HepG2 (cell line): ENCODE measurements around the gene ZNF284. TPM values are rescaled to one million over a fixed set of nuclear protein-coding genes. Genes with fewer than 3 reads are reported as not detected.
A peak's percentile ranks its signal among the peaks of the same experiment; 100 is the strongest.

Experiments used
- ATF3 ChIP-seq: sonication (generic); formaldehyde crosslinking; IDR thresholded peaks from 2 replicates; pipeline ENCODE4 v1.4.0; 2020; ENCODE audit warnings: missing genetic modification reagents
- BCL6 ChIP-seq: IDR thresholded peaks from 2 replicates; pipeline ENCODE4 v1.6.1; 2016; ENCODE audit warnings: missing genetic modification reagents, missing compliant biosample characterization
- CBFB ChIP-seq: sonication (generic); formaldehyde crosslinking; IDR thresholded peaks from 2 replicates; pipeline ENCODE4 v1.4.0; 2020; ENCODE audit warnings: missing genetic modification reagents
- FOSL1 ChIP-seq: sonication (generic); formaldehyde crosslinking; IDR thresholded peaks from 2 replicates; pipeline ENCODE4 v1.9.0; 2021; ENCODE audit warnings: missing genetic modification reagents, borderline replicate concordance
- FOXK1 ChIP-seq: sonication (generic); formaldehyde crosslinking; IDR thresholded peaks from 2 replicates; pipeline ENCODE4 v1.4.0; 2020; ENCODE audit warnings: low read depth, missing genetic modification reagents, borderline replicate concordance
- GFI1 ChIP-seq: sonication (generic); formaldehyde crosslinking; IDR thresholded peaks from 2 replicates; pipeline ENCODE4 v1.5.0; 2020; ENCODE audit warnings: missing genetic modification reagents, mild to moderate bottlenecking, borderline replicate concordance
- HCFC1 ChIP-seq: fragments of 150-350 bp; IDR thresholded peaks from 2 replicates; pipeline ENCODE4 v1.6.1; 2014; ENCODE audit warnings: low read depth, low read length
- HDAC2 ChIP-seq: sonication (generic); formaldehyde crosslinking; IDR thresholded peaks from 2 replicates; pipeline ENCODE4 v1.4.0; 2020; ENCODE audit warnings: missing genetic modification reagents
- HOXA3 ChIP-seq: sonication (generic); formaldehyde crosslinking; IDR thresholded peaks from 2 replicates; pipeline ENCODE4 v1.5.0; 2020; ENCODE audit warnings: missing genetic modification reagents
- KDM2A ChIP-seq: sonication (generic); formaldehyde crosslinking; IDR thresholded peaks from 2 replicates; pipeline ENCODE4 v1.4.0; 2020; ENCODE audit warnings: low read depth, missing genetic modification reagents, borderline replicate concordance
- MAZ ChIP-seq, 2 experiments: sonication (generic) in 1 of 2; formaldehyde crosslinking in 1 of 2; IDR thresholded peaks; 2 replicates each; pipeline versions ENCODE4 v1.5.0 to v1.6.1; 2012 to 2020; ENCODE audit warnings: low read depth in 2 of 2, mild to moderate bottlenecking in 2 of 2, borderline replicate concordance in 1 of 2, improper control_type of control experiment in 1 of 2, low read length in 1 of 2, missing genetic modification reagents in 1 of 2, moderate library complexity in 1 of 2
- MZF1 ChIP-seq: sonication (generic); formaldehyde crosslinking; IDR thresholded peaks from 2 replicates; pipeline ENCODE4 v1.8.1; 2023; ENCODE audit warnings: mild to moderate bottlenecking, missing genetic modification reagents, borderline replicate concordance
- NFIB ChIP-seq: sonication (generic); formaldehyde crosslinking; IDR thresholded peaks from 2 replicates; pipeline ENCODE4 v1.9.0; 2021; ENCODE audit warnings: missing genetic modification reagents, mild to moderate bottlenecking, borderline replicate concordance
- NFYB ChIP-seq: sonication (generic); formaldehyde crosslinking; IDR thresholded peaks from 2 replicates; pipeline ENCODE4 v1.4.0; 2020; ENCODE audit warnings: missing genetic modification reagents
- NR2C2 ChIP-seq: sonication (generic); formaldehyde crosslinking; IDR thresholded peaks from 2 replicates; pipeline ENCODE4 v1.4.0; 2020; ENCODE audit warnings: missing genetic modification reagents, mild to moderate bottlenecking, moderate library complexity, borderline replicate concordance
- PHF20 ChIP-seq: sonication (generic); formaldehyde crosslinking; IDR thresholded peaks from 2 replicates; pipeline ENCODE4 v1.5.0; 2020; ENCODE audit warnings: mild to moderate bottlenecking, missing genetic modification reagents
- SALL2 ChIP-seq: sonication (generic); formaldehyde crosslinking; IDR thresholded peaks from 2 replicates; pipeline ENCODE4 v1.8.1; 2023; ENCODE audit warnings: mild to moderate bottlenecking, missing genetic modification reagents, inconsistent platforms
- SRF ChIP-seq: IDR thresholded peaks from 2 replicates; pipeline ENCODE4 v1.6.1; 2011; ENCODE audit warnings: mild to moderate bottlenecking, low read depth, low read length, moderate library complexity
- SUZ12 ChIP-seq: fragments of 150-350 bp; IDR thresholded peaks from 2 replicates; pipeline ENCODE4 v1.6.1; 2014; ENCODE audit warnings: low read depth, low read length
- TBX2 ChIP-seq: sonication (generic); formaldehyde crosslinking; IDR thresholded peaks from 2 replicates; pipeline ENCODE4 v1.5.0; 2020; ENCODE audit warnings: missing genetic modification reagents, mild to moderate bottlenecking, borderline replicate concordance
- THAP7 ChIP-seq: sonication (generic); formaldehyde crosslinking; IDR thresholded peaks from 2 replicates; pipeline ENCODE4 v1.8.1; 2023; ENCODE audit warnings: mild to moderate bottlenecking, missing genetic modification reagents
- ZBTB21 ChIP-seq: sonication (generic); formaldehyde crosslinking; IDR thresholded peaks from 2 replicates; pipeline ENCODE4 v1.4.0; 2020; ENCODE audit warnings: missing genetic modification reagents
- ZNF143 ChIP-seq: sonication (generic); formaldehyde crosslinking; IDR thresholded peaks from 2 replicates; pipeline ENCODE4 v1.4.0; 2020; ENCODE audit warnings: missing genetic modification reagents
- ZNF225 ChIP-seq: sonication (generic); formaldehyde crosslinking; IDR thresholded peaks from 2 replicates; pipeline ENCODE4 v1.4.0; 2020; ENCODE audit warnings: mild to moderate bottlenecking, missing genetic modification reagents
- ZNF468 ChIP-seq: sonication (generic); formaldehyde crosslinking; IDR thresholded peaks from 2 replicates; pipeline ENCODE4 v1.8.0; 2022; ENCODE audit warnings: mild to moderate bottlenecking, moderate library complexity, missing genetic modification reagents
- ZNF557 ChIP-seq: sonication (generic); formaldehyde crosslinking; IDR thresholded peaks from 2 replicates; pipeline ENCODE4 v1.4.0; 2020; ENCODE audit warnings: missing genetic modification reagents
- ZNF75D ChIP-seq: sonication (generic); formaldehyde crosslinking; IDR thresholded peaks from 2 replicates; pipeline ENCODE4 v1.8.1; 2023; ENCODE audit warnings: missing genetic modification reagents, mild to moderate bottlenecking, borderline replicate concordance
- polyA plus RNA-seq, 8 experiments: library from polyadenylated mRNA; depleted of rRNA in 3 of 8; stranded (reverse) in 7 of 8; unstranded in 1 of 8; fragments of >200 nt; fragmentation: Illumina TruSeq in 4 of 8; extraction: Trizol in 4 of 8; gene quantifications; 2 replicates each; pipeline versions ENCODE4 v1.2.1 to v1.2.3, GENCODE V29; 2011 to 2016; ENCODE audit warnings: low read depth in 4 of 8, missing spikeins in 1 of 8, mixed read lengths in 1 of 8; ENCODE audit not compliant: insufficient read depth in 1 of 8
- total RNA-seq, 5 experiments: library from RNA; depleted of rRNA; stranded (reverse); fragments of >200 nt; fragmentation: Illumina TruSeq; extraction: Trizol; gene quantifications; 2 replicates each; pipeline ENCODE4 v1.2.3, GENCODE V29; 2016; ENCODE audit warnings: low read depth in 1 of 5
- TF ChIP-seq, protein P1 (sequence below): sonication (generic); formaldehyde crosslinking; conservative IDR thresholded peaks from 2 replicates; pipeline ENCODE4 v1.4.0; 2020; ENCODE audit warnings: missing genetic modification reagents

ZNF284 gene
- total and polyA plus RNA-seq, 2 of the 13 experiments (the other 11 are each of a cell fraction or from before 2014, with no cell fraction given) = 1.2 to 2.3 TPM

DNA sequence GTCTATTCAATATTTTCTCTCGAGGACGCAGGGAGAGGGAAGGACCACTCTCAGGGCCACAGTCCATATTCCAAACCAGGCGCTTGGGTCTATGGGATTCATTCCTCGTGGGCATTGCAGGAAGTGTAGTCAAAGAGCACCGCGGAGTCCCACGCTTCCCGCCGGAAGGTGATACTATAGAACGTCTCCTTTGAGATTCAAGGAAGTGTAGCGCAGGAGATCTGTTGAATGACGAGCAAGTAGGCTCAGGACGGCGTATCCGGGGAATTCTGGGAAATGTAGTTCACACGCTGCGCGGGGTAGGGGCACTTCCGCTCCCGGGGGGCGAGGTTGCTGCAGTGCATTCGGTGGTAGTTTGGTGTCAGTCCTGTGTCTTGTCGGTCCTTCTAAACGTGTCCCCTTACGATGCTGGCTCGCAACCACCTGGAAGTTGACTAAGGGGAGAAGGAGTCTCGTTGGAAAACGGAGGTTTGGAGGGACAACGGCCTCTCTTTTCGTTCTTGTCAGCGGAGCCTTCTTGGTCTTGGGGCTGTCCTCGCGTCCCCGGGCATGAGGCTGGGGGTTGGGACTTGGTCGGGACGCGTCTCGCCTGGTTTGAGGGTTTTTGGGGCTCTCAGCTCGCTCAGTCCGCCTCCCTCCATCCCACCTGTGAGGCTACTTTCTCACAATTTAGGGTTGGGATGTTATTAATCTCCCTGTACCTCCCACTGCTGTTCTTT lies at the start of gene ZNF284 (continued):
- TF ChIP-seq ZNF468 (CRISPR knock-in tag) (no peak), NR2C2 (CRISPR knock-in tag) (peak; percentile 89), BCL6 (CRISPR knock-in tag) (peak; percentile 54), PHF20 (CRISPR knock-in tag) (peak; percentile 90), ZNF143 (CRISPR knock-in tag) (peak; percentile 98), HOXA3 (CRISPR knock-in tag) (peak; percentile 89), HCFC1 (peak; percentile 91), SRF (no peak), NFIB (CRISPR knock-in tag) (no peak), GFI1 (CRISPR knock-in tag) (no peak), NFYB (peak; percentile 42), SALL2 (CRISPR knock-in tag) (peak; percentile 35; the same call in 1 of the 2 replicates), CBFB (CRISPR knock-in tag) (0 out of 2 replicates have a peak, but pooled peaks have one; percentile 23), ZNF75D (CRISPR knock-in tag) (no peak), THAP7 (CRISPR knock-in tag) (no peak), FOSL1 (CRISPR knock-in tag) (no peak), MZF1 (CRISPR knock-in tag) (no peak), FOXK1 (CRISPR knock-in tag) (peak; percentile 47; the same call in 1 of the 2 replicates), MAZ (IDR thresholded peaks at IDR 0.05; ENCODE audit: borderline replicate concordance, low read depth, low read length) (peak; percentile 90), MAZ (CRISPR knock-in tag; IDR thresholded peaks at IDR 0.05; ENCODE audit: low read depth) (peak; percentile 77; the same call in 1 of the 2 replicates), KDM2A (CRISPR knock-in tag) (peak; percentile 70; the same call in 1 of the 2 replicates), ZBTB21 (CRISPR knock-in tag) (peak; percentile 91), HDAC2 (CRISPR knock-in tag) (peak; percentile 67; the same call in 1 of the 2 replicates), TBX2 (CRISPR knock-in tag) (peak; percentile 50; the same call in 1 of the 2 replicates), ZNF557 (peak; percentile 59; the same call in 1 of the 2 replicates), ZNF225 (no peak), ATF3 (CRISPR knock-in tag) (0 out of 2 replicates have a peak, but pooled peaks have one; percentile 44), SUZ12 (peak; percentile 65)
- TF ChIP-seq, protein P1, sequence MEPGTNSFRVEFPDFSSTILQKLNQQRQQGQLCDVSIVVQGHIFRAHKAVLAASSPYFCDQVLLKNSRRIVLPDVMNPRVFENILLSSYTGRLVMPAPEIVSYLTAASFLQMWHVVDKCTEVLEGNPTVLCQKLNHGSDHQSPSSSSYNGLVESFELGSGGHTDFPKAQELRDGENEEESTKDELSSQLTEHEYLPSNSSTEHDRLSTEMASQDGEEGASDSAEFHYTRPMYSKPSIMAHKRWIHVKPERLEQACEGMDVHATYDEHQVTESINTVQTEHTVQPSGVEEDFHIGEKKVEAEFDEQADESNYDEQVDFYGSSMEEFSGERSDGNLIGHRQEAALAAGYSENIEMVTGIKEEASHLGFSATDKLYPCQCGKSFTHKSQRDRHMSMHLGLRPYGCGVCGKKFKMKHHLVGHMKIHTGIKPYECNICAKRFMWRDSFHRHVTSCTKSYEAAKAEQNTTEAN (CRISPR knock-in tag) = 0 out of 2 replicates have a peak, but pooled peaks have one; percentile 35
